HEK293 (cell line): ENCODE results near the gene GPR17.

Source experiments
- CTCF ChIA-PET: fragments of 350-600 bp; formaldehyde crosslinking; extraction: SDS; loops from one replicate; lab custom pipeline; 2021; ENCODE audit warnings: antibody characterized with exemption; lab: Yijun Ruan, JAX
- POLR2A ChIA-PET: fragments of 300-600 bp; formaldehyde crosslinking; extraction: SDS; loops from one replicate; lab custom pipeline; 2020; ENCODE audit warnings: antibody characterized with exemption, inconsistent platforms; lab: Yijun Ruan, JAX
- H3K27ac ChIP-seq: fragments of 200-500 bp; sonication (Bioruptor generic); 2 replicates; pipeline ENCODE4 v1.5.1; 2014; ENCODE audit warnings: low read depth, low read length, control low read depth, inconsistent platforms; ENCODE audit errors: extremely low read depth
- H3K36me3 ChIP-seq, 2 experiments: fragments of 200-500 bp in 1 of 2; sonication (Bioruptor generic) in 1 of 2; 1 replicate in 1 of 2; 2 replicates in 1 of 2; pipeline ENCODE4 v1.5.1; 2014 to 2017; ENCODE audit warnings: inconsistent platforms in 2 of 2, low read length in 2 of 2; ENCODE audit not compliant: control insufficient read depth in 2 of 2, insufficient read depth in 1 of 2
- H3K4me1 ChIP-seq: fragments of 200-500 bp; sonication (Bioruptor generic); 2 replicates; pipeline ENCODE4 v1.5.1; 2014; ENCODE audit warnings: mild to moderate bottlenecking, low read length, inconsistent platforms; ENCODE audit not compliant: control insufficient read depth, insufficient read depth
- H3K4me3 ChIP-seq: 2 replicates; pipeline ENCODE4 v1.5.1; 2011; ENCODE audit warnings: low read depth, mild to moderate bottlenecking, control low read depth, low read length, moderate library complexity
- H3K9me3 ChIP-seq: fragments of 200-500 bp; sonication (Bioruptor generic); 2 replicates; pipeline ENCODE4 v1.5.1; 2014; ENCODE audit warnings: low read depth, low read length, inconsistent platforms; ENCODE audit not compliant: control insufficient read depth, insufficient read depth
- BCL6B ChIP-seq: fragments of 450-650 bp; formaldehyde crosslinking; IDR thresholded peaks from 2 replicates; pipeline ENCODE4 v1.5.1; 2017; ENCODE audit warnings: missing biosample characterization, missing genetic modification characterization
- GLIS2 ChIP-seq: fragments of 450-650 bp; formaldehyde crosslinking; IDR thresholded peaks from 2 replicates; pipeline ENCODE4 v1.5.1; 2016; ENCODE audit warnings: missing biosample characterization, missing genetic modification characterization
- IKZF3 ChIP-seq: fragments of 450-650 bp; IDR thresholded peaks from 2 replicates; pipeline ENCODE4 v1.5.0; 2018; ENCODE audit warnings: missing biosample characterization, mild to moderate bottlenecking, missing genetic modification characterization, moderate library complexity
- SP2 ChIP-seq: fragments of 450-650 bp; formaldehyde crosslinking; IDR thresholded peaks from 2 replicates; pipeline ENCODE4 v1.5.1; 2016; ENCODE audit warnings: missing biosample characterization, missing genetic modification characterization
- ZBTB21 ChIP-seq: fragments of 450-650 bp; formaldehyde crosslinking; IDR thresholded peaks from 2 replicates; pipeline ENCODE4 v1.5.1; 2017; ENCODE audit warnings: missing biosample characterization, missing genetic modification characterization
- ZBTB8A ChIP-seq: fragments of 450-650 bp; formaldehyde crosslinking; IDR thresholded peaks from 2 replicates; pipeline ENCODE4 v1.5.1; 2016; ENCODE audit warnings: missing biosample characterization, missing genetic modification characterization
- ZFHX2 ChIP-seq: fragments of 450-650 bp; formaldehyde crosslinking; conservative IDR thresholded peaks from 2 replicates; pipeline ENCODE4 v1.5.1; 2016; ENCODE audit warnings: missing biosample characterization, missing genetic modification characterization
- ZNF146 ChIP-seq: fragments of 450-650 bp; formaldehyde crosslinking; IDR thresholded peaks from 2 replicates; pipeline ENCODE4 v1.5.1; 2016; ENCODE audit warnings: missing biosample characterization, missing genetic modification characterization
- ZNF248 ChIP-seq: fragments of 450-650 bp; formaldehyde crosslinking; IDR thresholded peaks from 2 replicates; pipeline ENCODE4 v1.5.1; 2017; ENCODE audit warnings: missing biosample characterization, missing genetic modification characterization
- ZNF621 ChIP-seq: fragments of 450-650 bp; formaldehyde crosslinking; IDR thresholded peaks from 2 replicates; pipeline ENCODE4 v1.5.1; 2017; ENCODE audit warnings: missing biosample characterization, missing genetic modification characterization
- ZNF645 ChIP-seq: fragments of 450-650 bp; formaldehyde crosslinking; IDR thresholded peaks from 2 replicates; pipeline ENCODE4; 2016; ENCODE audit warnings: missing biosample characterization, missing genetic modification characterization
- ZNF792 ChIP-seq: fragments of 450-650 bp; formaldehyde crosslinking; IDR thresholded peaks from 2 replicates; pipeline ENCODE4 v1.5.1; 2016; ENCODE audit warnings: missing biosample characterization, missing genetic modification characterization
- TF ChIP-seq, protein P1 (sequence below): fragments of 450-650 bp; formaldehyde crosslinking; IDR thresholded peaks from 2 replicates; pipeline ENCODE4 v1.5.1; 2016; ENCODE audit warnings: missing biosample characterization, missing genetic modification characterization, borderline replicate concordance
- TF ChIP-seq, protein P2 (sequence below): fragments of 450-650 bp; formaldehyde crosslinking; conservative IDR thresholded peaks from 2 replicates; pipeline ENCODE4 v1.5.1; 2016; ENCODE audit warnings: low read depth, missing biosample characterization, missing genetic modification characterization
- TF ChIP-seq, protein P3 (sequence below): fragments of 450-650 bp; formaldehyde crosslinking; IDR thresholded peaks from 2 replicates; pipeline ENCODE4 v1.5.1; 2017; ENCODE audit warnings: missing biosample characterization, missing genetic modification characterization
- TF ChIP-seq, protein P4 (sequence below): fragments of 450-650 bp; formaldehyde crosslinking; IDR thresholded peaks from 2 replicates; pipeline ENCODE4 v1.5.1; 2017; ENCODE audit warnings: missing biosample characterization, missing genetic modification characterization
- TF ChIP-seq, protein P5 (sequence below): fragments of 450-650 bp; formaldehyde crosslinking; IDR thresholded peaks from 2 replicates; pipeline ENCODE4 v1.5.1; 2016; ENCODE audit warnings: missing biosample characterization, missing genetic modification characterization

The GPR17 gene

GRCh38 chr2:127624756-127625571 lies 21.0 kb upstream of the GPR17 start:
- POLR2A ChIA-PET: no interaction called here
- H3K27ac ChIP-seq: no peak overlapping the region
- no peaks in the 10 kb centered on the region for H3K9me3 ChIP-seq
- no peaks in the 10 kb centered on the region for H3K36me3 ChIP-seq
- CTCF ChIA-PET: no interaction called here
- TF ChIP-seq ZNF621 (tag by site-specific recombination): no peak
- no peak for TF ChIP-seq ZBTB21 (tag by site-specific recombination)
- TF ChIP-seq ZNF248 (tag by site-specific recombination): no peak
- no peak for TF ChIP-seq ZNF146 (tag by site-specific recombination)
- TF ChIP-seq, protein P1, sequence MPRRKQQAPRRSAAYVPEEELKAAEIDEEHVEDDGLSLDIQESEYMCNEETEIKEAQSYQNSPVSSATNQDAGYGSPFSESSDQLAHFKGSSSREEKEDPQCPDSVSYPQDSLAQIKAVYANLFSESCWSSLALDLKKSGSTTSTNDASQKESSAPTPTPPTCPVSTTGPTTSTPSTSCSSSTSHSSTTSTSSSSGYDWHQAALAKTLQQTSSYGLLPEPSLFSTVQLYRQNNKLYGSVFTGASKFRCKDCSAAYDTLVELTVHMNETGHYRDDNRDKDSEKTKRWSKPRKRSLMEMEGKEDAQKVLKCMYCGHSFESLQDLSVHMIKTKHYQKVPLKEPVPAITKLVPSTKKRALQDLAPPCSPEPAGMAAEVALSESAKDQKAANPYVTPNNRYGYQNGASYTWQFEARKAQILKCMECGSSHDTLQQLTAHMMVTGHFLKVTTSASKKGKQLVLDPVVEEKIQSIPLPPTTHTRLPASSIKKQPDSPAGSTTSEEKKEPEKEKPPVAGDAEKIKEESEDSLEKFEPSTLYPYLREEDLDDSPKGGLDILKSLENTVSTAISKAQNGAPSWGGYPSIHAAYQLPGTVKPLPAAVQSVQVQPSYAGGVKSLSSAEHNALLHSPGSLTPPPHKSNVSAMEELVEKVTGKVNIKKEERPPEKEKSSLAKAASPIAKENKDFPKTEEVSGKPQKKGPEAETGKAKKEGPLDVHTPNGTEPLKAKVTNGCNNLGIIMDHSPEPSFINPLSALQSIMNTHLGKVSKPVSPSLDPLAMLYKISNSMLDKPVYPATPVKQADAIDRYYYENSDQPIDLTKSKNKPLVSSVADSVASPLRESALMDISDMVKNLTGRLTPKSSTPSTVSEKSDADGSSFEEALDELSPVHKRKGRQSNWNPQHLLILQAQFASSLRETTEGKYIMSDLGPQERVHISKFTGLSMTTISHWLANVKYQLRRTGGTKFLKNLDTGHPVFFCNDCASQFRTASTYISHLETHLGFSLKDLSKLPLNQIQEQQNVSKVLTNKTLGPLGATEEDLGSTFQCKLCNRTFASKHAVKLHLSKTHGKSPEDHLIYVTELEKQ (tag by site-specific recombination): no peak
- TF ChIP-seq ZBTB8A (tag by site-specific recombination): no peak
- no peak for TF ChIP-seq SP2 (tag by site-specific recombination)
- TF ChIP-seq IKZF3: no peak
- no peak for TF ChIP-seq ZNF645
- TF ChIP-seq, protein P2, sequence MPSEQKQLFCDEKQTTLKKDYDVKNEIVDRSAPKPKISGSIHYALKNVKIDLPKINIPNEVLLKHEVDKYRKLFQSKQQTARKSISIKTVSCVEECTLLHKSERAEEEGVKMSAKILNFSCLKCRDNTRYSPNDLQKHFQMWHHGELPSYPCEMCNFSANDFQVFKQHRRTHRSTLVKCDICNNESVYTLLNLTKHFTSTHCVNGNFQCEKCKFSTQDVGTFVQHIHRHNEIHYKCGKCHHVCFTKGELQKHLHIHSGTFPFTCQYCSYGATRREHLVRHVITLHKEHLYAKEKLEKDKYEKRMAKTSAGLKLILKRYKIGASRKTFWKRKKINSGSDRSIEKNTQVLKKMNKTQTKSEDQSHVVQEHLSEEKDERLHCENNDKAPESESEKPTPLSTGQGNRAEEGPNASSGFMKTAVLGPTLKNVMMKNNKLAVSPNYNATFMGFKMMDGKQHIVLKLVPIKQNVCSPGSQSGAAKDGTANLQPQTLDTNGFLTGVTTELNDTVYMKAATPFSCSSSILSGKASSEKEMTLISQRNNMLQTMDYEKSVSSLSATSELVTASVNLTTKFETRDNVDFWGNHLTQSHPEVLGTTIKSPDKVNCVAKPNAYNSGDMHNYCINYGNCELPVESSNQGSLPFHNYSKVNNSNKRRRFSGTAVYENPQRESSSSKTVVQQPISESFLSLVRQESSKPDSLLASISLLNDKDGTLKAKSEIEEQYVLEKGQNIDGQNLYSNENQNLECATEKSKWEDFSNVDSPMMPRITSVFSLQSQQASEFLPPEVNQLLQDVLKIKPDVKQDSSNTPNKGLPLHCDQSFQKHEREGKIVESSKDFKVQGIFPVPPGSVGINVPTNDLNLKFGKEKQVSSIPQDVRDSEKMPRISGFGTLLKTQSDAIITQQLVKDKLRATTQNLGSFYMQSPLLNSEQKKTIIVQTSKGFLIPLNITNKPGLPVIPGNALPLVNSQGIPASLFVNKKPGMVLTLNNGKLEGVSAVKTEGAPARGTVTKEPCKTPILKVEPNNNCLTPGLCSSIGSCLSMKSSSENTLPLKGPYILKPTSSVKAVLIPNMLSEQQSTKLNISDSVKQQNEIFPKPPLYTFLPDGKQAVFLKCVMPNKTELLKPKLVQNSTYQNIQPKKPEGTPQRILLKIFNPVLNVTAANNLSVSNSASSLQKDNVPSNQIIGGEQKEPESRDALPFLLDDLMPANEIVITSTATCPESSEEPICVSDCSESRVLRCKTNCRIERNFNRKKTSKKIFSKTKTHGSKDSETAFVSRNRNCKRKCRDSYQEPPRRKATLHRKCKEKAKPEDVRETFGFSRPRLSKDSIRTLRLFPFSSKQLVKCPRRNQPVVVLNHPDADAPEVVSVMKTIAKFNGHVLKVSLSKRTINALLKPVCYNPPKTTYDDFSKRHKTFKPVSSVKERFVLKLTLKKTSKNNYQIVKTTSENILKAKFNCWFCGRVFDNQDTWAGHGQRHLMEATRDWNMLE (tag by site-specific recombination): no peak
- no peak for TF ChIP-seq ZFHX2 (tag by site-specific recombination)
- no peaks in the 10 kb centered on the region for H3K4me1 ChIP-seq
- no peak overlapping the region for H3K4me3 ChIP-seq

DNA sequence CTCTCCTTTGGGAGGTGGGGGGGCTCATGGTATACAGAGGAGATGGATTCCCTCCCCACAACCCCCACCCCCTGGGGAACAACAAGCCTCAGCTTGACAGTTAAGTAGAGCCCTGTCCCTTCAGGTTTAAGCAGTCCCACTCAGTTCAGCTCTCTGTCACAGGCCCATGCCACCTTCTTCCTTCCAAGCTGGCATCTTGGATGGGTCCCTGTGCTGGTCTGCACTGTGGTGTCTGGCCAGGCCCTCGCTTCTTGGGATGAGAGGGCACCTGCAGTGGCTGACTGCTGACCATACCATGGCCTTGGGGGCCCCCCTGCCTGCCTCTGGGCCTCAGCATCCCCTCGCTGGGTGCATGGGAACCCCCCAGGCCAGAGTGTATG lies 20.4 kb upstream of the GPR17 start:
- H3K4me3 ChIP-seq: no peak overlapping the region
- H3K4me1 ChIP-seq: no peaks in the 10 kb centered on the region
- ChIA-PET POLR2A (no interaction called here), CTCF (no interaction called here)
- H3K36me3 ChIP-seq: no peaks in the 10 kb centered on the region
- H3K27ac ChIP-seq: no peak overlapping the region
- no peaks in the 10 kb centered on the region for H3K9me3 ChIP-seq
- TF ChIP-seq BCL6B (tag by site-specific recombination) (no peak), ZNF621 (tag by site-specific recombination) (no peak), ZNF792 (tag by site-specific recombination) (no peak), GLIS2 (tag by site-specific recombination) (no peak), SP2 (tag by site-specific recombination) (no peak)
- TF ChIP-seq, protein P3, sequence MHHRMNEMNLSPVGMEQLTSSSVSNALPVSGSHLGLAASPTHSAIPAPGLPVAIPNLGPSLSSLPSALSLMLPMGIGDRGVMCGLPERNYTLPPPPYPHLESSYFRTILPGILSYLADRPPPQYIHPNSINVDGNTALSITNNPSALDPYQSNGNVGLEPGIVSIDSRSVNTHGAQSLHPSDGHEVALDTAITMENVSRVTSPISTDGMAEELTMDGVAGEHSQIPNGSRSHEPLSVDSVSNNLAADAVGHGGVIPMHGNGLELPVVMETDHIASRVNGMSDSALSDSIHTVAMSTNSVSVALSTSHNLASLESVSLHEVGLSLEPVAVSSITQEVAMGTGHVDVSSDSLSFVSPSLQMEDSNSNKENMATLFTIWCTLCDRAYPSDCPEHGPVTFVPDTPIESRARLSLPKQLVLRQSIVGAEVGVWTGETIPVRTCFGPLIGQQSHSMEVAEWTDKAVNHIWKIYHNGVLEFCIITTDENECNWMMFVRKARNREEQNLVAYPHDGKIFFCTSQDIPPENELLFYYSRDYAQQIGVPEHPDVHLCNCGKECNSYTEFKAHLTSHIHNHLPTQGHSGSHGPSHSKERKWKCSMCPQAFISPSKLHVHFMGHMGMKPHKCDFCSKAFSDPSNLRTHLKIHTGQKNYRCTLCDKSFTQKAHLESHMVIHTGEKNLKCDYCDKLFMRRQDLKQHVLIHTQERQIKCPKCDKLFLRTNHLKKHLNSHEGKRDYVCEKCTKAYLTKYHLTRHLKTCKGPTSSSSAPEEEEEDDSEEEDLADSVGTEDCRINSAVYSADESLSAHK (tag by site-specific recombination): no peak
- TF ChIP-seq, protein P4, sequence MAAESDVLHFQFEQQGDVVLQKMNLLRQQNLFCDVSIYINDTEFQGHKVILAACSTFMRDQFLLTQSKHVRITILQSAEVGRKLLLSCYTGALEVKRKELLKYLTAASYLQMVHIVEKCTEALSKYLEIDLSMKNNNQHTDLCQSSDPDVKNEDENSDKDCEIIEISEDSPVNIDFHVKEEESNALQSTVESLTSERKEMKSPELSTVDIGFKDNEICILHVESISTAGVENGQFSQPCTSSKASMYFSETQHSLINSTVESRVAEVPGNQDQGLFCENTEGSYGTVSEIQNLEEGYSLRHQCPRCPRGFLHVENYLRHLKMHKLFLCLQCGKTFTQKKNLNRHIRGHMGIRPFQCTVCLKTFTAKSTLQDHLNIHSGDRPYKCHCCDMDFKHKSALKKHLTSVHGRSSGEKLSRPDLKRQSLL: no peak
- TF ChIP-seq, protein P5, sequence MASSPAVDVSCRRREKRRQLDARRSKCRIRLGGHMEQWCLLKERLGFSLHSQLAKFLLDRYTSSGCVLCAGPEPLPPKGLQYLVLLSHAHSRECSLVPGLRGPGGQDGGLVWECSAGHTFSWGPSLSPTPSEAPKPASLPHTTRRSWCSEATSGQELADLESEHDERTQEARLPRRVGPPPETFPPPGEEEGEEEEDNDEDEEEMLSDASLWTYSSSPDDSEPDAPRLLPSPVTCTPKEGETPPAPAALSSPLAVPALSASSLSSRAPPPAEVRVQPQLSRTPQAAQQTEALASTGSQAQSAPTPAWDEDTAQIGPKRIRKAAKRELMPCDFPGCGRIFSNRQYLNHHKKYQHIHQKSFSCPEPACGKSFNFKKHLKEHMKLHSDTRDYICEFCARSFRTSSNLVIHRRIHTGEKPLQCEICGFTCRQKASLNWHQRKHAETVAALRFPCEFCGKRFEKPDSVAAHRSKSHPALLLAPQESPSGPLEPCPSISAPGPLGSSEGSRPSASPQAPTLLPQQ: no peak
